HepG2 (cell line): ENCODE data around the gene ASPRV1. TPM values are rescaled to one million over a fixed set of nuclear protein-coding genes. Genes with fewer than 3 reads are reported as not detected.

Experiments
- ARID5B ChIP-seq: IDR thresholded peaks from 2 replicates; pipeline ENCODE4 v1.4.0; 2020; ENCODE audit warnings: mild to moderate bottlenecking, missing genetic modification reagents
- BORCS8-MEF2B ChIP-seq: sonication (generic); formaldehyde crosslinking; IDR thresholded peaks from 2 replicates; pipeline ENCODE4 v1.8.0; 2022; ENCODE audit warnings: mild to moderate bottlenecking, missing genetic modification reagents
- FOXO4 ChIP-seq: sonication (generic); formaldehyde crosslinking; conservative IDR thresholded peaks from 2 replicates; pipeline ENCODE4 v1.8.1; 2023; ENCODE audit warnings: missing genetic modification reagents
- HNF1A ChIP-seq, 2 experiments: sonication (generic) in 1 of 2; formaldehyde crosslinking in 1 of 2; IDR thresholded peaks; 2 replicates each; pipeline versions ENCODE4 v1.4.0 to v1.6.1; 2016 to 2020; ENCODE audit warnings: borderline replicate concordance in 1 of 2, low read depth in 1 of 2, mild to moderate bottlenecking in 1 of 2, missing genetic modification reagents in 1 of 2
- MYC ChIP-seq: sonication (generic); formaldehyde crosslinking; IDR thresholded peaks from 2 replicates; pipeline ENCODE4 v1.9.0; 2021; ENCODE audit warnings: missing genetic modification reagents, borderline replicate concordance
- RNF219 ChIP-seq: sonication (generic); formaldehyde crosslinking; IDR thresholded peaks from 2 replicates; pipeline ENCODE4 v1.5.0; 2020; ENCODE audit warnings: mild to moderate bottlenecking, missing genetic modification reagents
- SOX5 ChIP-seq: IDR thresholded peaks from 2 replicates; pipeline ENCODE4 v1.6.1; 2016; ENCODE audit warnings: borderline replicate concordance
- SRSF1 ChIP-seq: fragments of 200-400 bp; formaldehyde crosslinking; optimal IDR thresholded peaks from 2 replicates; pipeline ENCODE3; 2017; ENCODE audit warnings: mild to moderate bottlenecking, low read depth, low read length, moderate library complexity
- ZNF234 ChIP-seq: sonication (generic); formaldehyde crosslinking; conservative IDR thresholded peaks from 2 replicates; pipeline ENCODE4 v1.5.1; 2020; ENCODE audit warnings: mild to moderate bottlenecking, missing genetic modification reagents
- ZNF282 ChIP-seq: fragments of 450-650 bp; IDR thresholded peaks from 2 replicates; pipeline ENCODE4 v1.6.1; 2018; ENCODE audit not compliant: partially characterized antibody
- ZNF563 ChIP-seq: sonication (generic); formaldehyde crosslinking; IDR thresholded peaks from 2 replicates; pipeline ENCODE4 v1.8.0; 2022; ENCODE audit warnings: mild to moderate bottlenecking, moderate library complexity, missing genetic modification reagents
- ZNF704 ChIP-seq: sonication (generic); formaldehyde crosslinking; IDR thresholded peaks from 2 replicates; pipeline ENCODE4 v1.8.1; 2023; ENCODE audit warnings: mild to moderate bottlenecking, inconsistent platforms, moderate library complexity, missing genetic modification reagents, borderline replicate concordance
- polyA plus RNA-seq, 8 experiments: library from polyadenylated mRNA; depleted of rRNA in 3 of 8; stranded (reverse) in 7 of 8; unstranded in 1 of 8; fragments of >200 nt; fragmentation: Illumina TruSeq in 4 of 8; extraction: Trizol in 4 of 8; gene quantifications; 2 replicates each; pipeline versions ENCODE4 v1.2.1 to v1.2.3, GENCODE V29; 2011 to 2016; ENCODE audit warnings: low read depth in 4 of 8, missing spikeins in 1 of 8, mixed read lengths in 1 of 8; ENCODE audit not compliant: insufficient read depth in 1 of 8
- total RNA-seq, 5 experiments: library from RNA; depleted of rRNA; stranded (reverse); fragments of >200 nt; fragmentation: Illumina TruSeq; extraction: Trizol; gene quantifications; 2 replicates each; pipeline ENCODE4 v1.2.3, GENCODE V29; 2016; ENCODE audit warnings: low read depth in 1 of 5

ASPRV1 gene
- total and polyA plus RNA-seq, 2 of the 13 experiments (the other 11 are each of a cell fraction or from before 2014, with no cell fraction given): 0.40 to 0.48 TPM

GRCh38 chr2:69948032-69948962 is 13.1 kb downstream of the ASPRV1 start (continued):
- TF ChIP-seq ZNF563 (CRISPR knock-in tag) (peak; percentile 62; the same call in 1 of the 2 replicates), RNF219 (CRISPR knock-in tag) (no peak), BORCS8-MEF2B (CRISPR knock-in tag) (no peak), SRSF1 (no peak), ARID5B (CRISPR knock-in tag) (no peak), ZNF282 (no peak), HNF1A (IDR thresholded peaks at IDR 0.05; ENCODE audit: low read depth) (no peak), HNF1A (CRISPR knock-in tag; IDR thresholded peaks at IDR 0.05; ENCODE audit: borderline replicate concordance) (no peak), ZNF234 (CRISPR knock-in tag) (no peak), FOXO4 (CRISPR knock-in tag) (0 out of 2 replicates have a peak, but pooled peaks have one; percentile 47), SOX5 (CRISPR knock-in tag) (no peak), MYC (CRISPR knock-in tag) (peak; percentile 30; the same call in 1 of the 2 replicates), ZNF704 (CRISPR knock-in tag) (no peak)
